Tibial nerve (tissue), 4 donors: ENCODE results near the gene MS4A3. TPM values are rescaled to one million over a fixed set of nuclear protein-coding genes. Genes with fewer than 3 reads are reported as not detected.
"Not testable (repeated sequence)": the region's sequence is repeated elsewhere in the genome, so short reads cannot be mapped to it uniquely, and the experiment has no call there.

Experiments used
- DNase-seq, 2 donors: peaks; one replicate each; pipeline ENCODE4 v3.0.0-alpha.2; 2019; ENCODE audit warnings: low spot score in 2 of 2
- H3K27ac ChIP-seq, 4 donors: fragments of 200-600 bp; sonication (generic) in 3 of 4; one replicate each; pipeline ENCODE4 v1.5.1; 2017 to 2019; ENCODE audit warnings: mild to moderate bottlenecking in 1 of 4
- H3K27me3 ChIP-seq, 2 donors: fragments of 200-600 bp; sonication (generic) in 1 of 2; one replicate each; pipeline versions ENCODE4 v1.5.1 to v1.6.0; 2017 to 2019
- H3K36me3 ChIP-seq, 3 donors: fragments of 200-600 bp; sonication (generic); one replicate each; pipeline ENCODE4 v1.5.1; 2018 to 2019
- H3K4me1 ChIP-seq, 4 donors: fragments of 200-600 bp; sonication (generic) in 3 of 4; one replicate each; pipeline ENCODE4 v1.5.1; 2017 to 2019
- H3K4me3 ChIP-seq, 4 donors: fragments of 200-600 bp; sonication (generic) in 3 of 4; one replicate each; pipeline ENCODE4 v1.5.1; 2017 to 2019; ENCODE audit warnings: mild to moderate bottlenecking in 1 of 4, moderate library complexity in 1 of 4
- H3K9me3 ChIP-seq, 4 donors: fragments of 200-600 bp; sonication (generic) in 3 of 4; one replicate each; pipeline ENCODE4 v1.5.1; 2017 to 2019
- CTCF ChIP-seq, 5 experiments: fragments of 200-600 bp in 3 of 5; fragments of 450-650 bp in 2 of 5; sonication (generic) in 3 of 5; IDR thresholded peaks; one replicate each; pipeline ENCODE4 v1.5.1; 2016 to 2019; ENCODE audit warnings: antibody characterized with exemption in 5 of 5, mild to moderate bottlenecking in 3 of 5, moderate library complexity in 2 of 5
- EP300 ChIP-seq, 2 donors: sonication (generic); formaldehyde crosslinking; IDR thresholded peaks; one replicate each; pipeline ENCODE4 v1.6.1; 2017; ENCODE audit warnings: antibody characterized with exemption in 2 of 2, mild to moderate bottlenecking in 1 of 2
- POLR2A ChIP-seq, 2 donors: fragments of 450-650 bp; IDR thresholded peaks; one replicate each; pipeline ENCODE4 v1.6.1; 2017; ENCODE audit warnings: antibody characterized with exemption in 2 of 2, mild to moderate bottlenecking in 2 of 2, moderate library complexity in 2 of 2
- WGBS, 2 donors: methylation state at CpG; one replicate each; pipeline ENCODE4 v1.1.5; 2018; 5-methylcytosine and 5-hydroxymethylcytosine counted together
- total RNA-seq, 4 donors: library from RNA; depleted of rRNA; stranded (reverse); fragments of >200 nt; gene quantifications; one replicate each; pipeline ENCODE4 v1.1.0, GENCODE V29; 2016

The MS4A3 gene
- total RNA-seq, 4 donors from 2014 or later: not detected

- 64% methylated on average over 4 of the region's 4 CpGs for WGBS, 2 donors
- no peak for TF ChIP-seq CTCF (IDR thresholded peaks at IDR 0.05)
- no peak for TF ChIP-seq POLR2A (IDR thresholded peaks at IDR 0.05)
- no peak for TF ChIP-seq EP300 (IDR thresholded peaks at IDR 0.05)
These were observed 39.1 kb downstream of the MS4A3 start for GRCh38 chr11:60095477-60096120.

GRCh38 chr11:60097189-60097588 lies 40.7 kb downstream of the MS4A3 start:
- H3K27me3 ChIP-seq: no peaks in the 10 kb centered on the region
- H3K36me3 ChIP-seq: no peaks in the 10 kb centered on the region
- 91 to 93% methylated on average over 1 of the region's 1 CpG for WGBS, 2 donors
- no peak for DNase-seq
- H3K9me3 ChIP-seq: no peaks in the 10 kb centered on the region
- H3K4me1 ChIP-seq: no peaks in the 10 kb centered on the region
- TF ChIP-seq EP300 (IDR thresholded peaks at IDR 0.05) (no peak), POLR2A (IDR thresholded peaks at IDR 0.05) (no peak), CTCF (IDR thresholded peaks at IDR 0.05) (no peak)
- H3K4me3 ChIP-seq: no peak overlapping the region
- no peak overlapping the region for H3K27ac ChIP-seq

More at GRCh38 chr11:60095477-60096120, 39.1 kb downstream of the MS4A3 start:
- no peak overlapping the region for H3K4me3 ChIP-seq
- no peaks in the 10 kb centered on the region for H3K9me3 ChIP-seq
- no peak for DNase-seq
- H3K27ac ChIP-seq: no peak overlapping the region
- no peaks in the 10 kb centered on the region for H3K27me3 ChIP-seq
- H3K36me3 ChIP-seq: no peaks in the 10 kb centered on the region
- H3K4me1 ChIP-seq: no peaks in the 10 kb centered on the region

GRCh38 chr11:60098508-60098907 lies 42.0 kb downstream of the MS4A3 start:
- no peak for DNase-seq
- TF ChIP-seq CTCF (IDR thresholded peaks at IDR 0.05) (no peak), POLR2A (IDR thresholded peaks at IDR 0.05) (no peak), EP300 (IDR thresholded peaks at IDR 0.05) (no peak)
- no peak overlapping the region for H3K27ac ChIP-seq
- no peaks in the 10 kb centered on the region for H3K9me3 ChIP-seq
- no peak overlapping the region for H3K4me3 ChIP-seq
- no peaks in the 10 kb centered on the region for H3K4me1 ChIP-seq
- no peaks in the 10 kb centered on the region for H3K36me3 ChIP-seq
- H3K27me3 ChIP-seq: no peaks in the 10 kb centered on the region

- 80 to 84% methylated on average over 1 of the region's 1 CpG for WGBS, 2 donors
- no peaks in the 10 kb centered on the region for H3K27me3 ChIP-seq
These were observed 44.1 kb downstream of the MS4A3 start for GRCh38 chr11:60100516-60100915.

GRCh38 chr11:60101368-60101767 lies 44.9 kb downstream of the MS4A3 start:
- WGBS, 2 donors: 83 to 88% methylated on average over 11 of the region's 11 CpGs
- not testable (repeated sequence) for H3K27me3 ChIP-seq, H3K9me3 ChIP-seq, H3K27ac ChIP-seq, DNase-seq, H3K4me3 ChIP-seq, H3K36me3 ChIP-seq, H3K4me1 ChIP-seq

More at GRCh38 chr11:60100516-60100915, 44.1 kb downstream of the MS4A3 start:
- no peaks in the 10 kb centered on the region for H3K4me1 ChIP-seq
- H3K27ac ChIP-seq: no peak overlapping the region
- no peaks in the 10 kb centered on the region for H3K9me3 ChIP-seq
- H3K4me3 ChIP-seq: no peak overlapping the region
- no peaks in the 10 kb centered on the region for H3K36me3 ChIP-seq
- DNase-seq: no peak
- TF ChIP-seq EP300 (IDR thresholded peaks at IDR 0.05) (no peak), CTCF (IDR thresholded peaks at IDR 0.05) (no peak), POLR2A (IDR thresholded peaks at IDR 0.05) (no peak)

- 73 to 74% methylated on average over 8 of the region's 8 CpGs for WGBS, 2 donors
- DNase-seq, H3K27ac ChIP-seq, H3K27me3 ChIP-seq, H3K4me1 ChIP-seq, H3K9me3 ChIP-seq, H3K4me3 ChIP-seq, H3K36me3 ChIP-seq: not testable (repeated sequence)
These were observed 48.1 kb downstream of the MS4A3 start for GRCh38 chr11:60104471-60105115.

- not testable (repeated sequence) for H3K4me1 ChIP-seq, H3K27me3 ChIP-seq, H3K36me3 ChIP-seq, H3K27ac ChIP-seq, DNase-seq, H3K4me3 ChIP-seq, H3K9me3 ChIP-seq
- WGBS, 2 donors: 86 to 91% methylated on average over 5 of the region's 5 CpGs
These were observed 52.2 kb downstream of the MS4A3 start for GRCh38 chr11:60108631-60109030.
